ENCODE measurements around the gene DENND1B. TPM values are rescaled to one million over a fixed set of nuclear protein-coding genes. Genes with fewer than 3 reads are reported as not detected.

Gene DENND1B
- total RNA-seq, 1 experiment from 2014 or later = 14.1 TPM

- H3K79me2 ChIP-seq (ENCODE audit: low read depth) = no peaks in the 10 kb centered on the region
- no peak overlapping the region for H3K4me2 ChIP-seq
- intact Hi-C loops (cut with micrococcal nuclease; ENCODE audit: unreplicated experiment) = no loop called here
- H3F3A ChIP-seq (ENCODE audit: insufficient read depth, low read depth) = peaks cover 25% of the 10 kb centered on the region
- H4K20me1 ChIP-seq (ENCODE audit: insufficient read depth) = no peaks in the 10 kb centered on the region
- no TSS peak for BruUV-seq (replicated peaks)
- H3K27me3 ChIP-seq (ENCODE audit: insufficient read depth, low read depth) = no peaks in the 10 kb centered on the region
- peaks cover 29% of the 10 kb centered on the region for H3K4me1 ChIP-seq (replicated peaks; ENCODE audit: insufficient read depth)
- H3K9me2 ChIP-seq (ENCODE audit: insufficient read depth) = no peaks in the 10 kb centered on the region
- H3K4me3 ChIP-seq = no peak overlapping the region
- CTCF ChIA-PET = no interaction called here
- H3K9me3 ChIP-seq (ENCODE audit: insufficient read depth, low read depth) = no peaks in the 10 kb centered on the region
- no peaks in the 10 kb centered on the region for H3K36me3 ChIP-seq (ENCODE audit: low read depth)
- no peak overlapping the region for H3K27ac ChIP-seq
- no peak overlapping the region for H2AFZ ChIP-seq
- POLR2A ChIA-PET (ENCODE audit: unreplicated experiment) = no interaction called here
- DNase-seq = peak in 1 of 2 experiments; percentile 39
- TF ChIP-seq CTCF (conservative IDR thresholded peaks at IDR 0.05) (no peak), EZH2 (IDR thresholded peaks at IDR 0.05; ENCODE audit: low read depth) (no peak)
Measured at GRCh38 chr1:197787056-197787455, 11.8 kb upstream of the DENND1B start.

- no peak for DNase-seq
- no peak overlapping the region for H3K4me2 ChIP-seq
- H3K9me3 ChIP-seq (ENCODE audit: insufficient read depth, low read depth) = no peaks in the 10 kb centered on the region
- POLR2A ChIA-PET (ENCODE audit: unreplicated experiment) = no interaction called here
- TF ChIP-seq EZH2 (IDR thresholded peaks at IDR 0.05; ENCODE audit: low read depth) = no peak
- H4K20me1 ChIP-seq (ENCODE audit: insufficient read depth) = no peaks in the 10 kb centered on the region
- H3K4me3 ChIP-seq = no peak overlapping the region
- H3K36me3 ChIP-seq (ENCODE audit: low read depth) = no peaks in the 10 kb centered on the region
- intact Hi-C loops (cut with micrococcal nuclease; ENCODE audit: unreplicated experiment) = no loop called here
- H3K79me2 ChIP-seq (ENCODE audit: low read depth) = no peaks in the 10 kb centered on the region
- H3K27ac ChIP-seq = no peak overlapping the region
- H2AFZ ChIP-seq = no peak overlapping the region
- no TSS peak for BruUV-seq (replicated peaks)
- H3K4me1 ChIP-seq (replicated peaks; ENCODE audit: insufficient read depth) = peaks cover 36% of the 10 kb centered on the region
- no peaks in the 10 kb centered on the region for H3K9me2 ChIP-seq (ENCODE audit: insufficient read depth)
- CTCF ChIA-PET = no interaction called here
- peaks cover 28% of the 10 kb centered on the region for H3F3A ChIP-seq (ENCODE audit: insufficient read depth, low read depth)
- no peaks in the 10 kb centered on the region for H3K27me3 ChIP-seq (ENCODE audit: insufficient read depth, low read depth)
Measured at GRCh38 chr1:197786280-197786679, 11.0 kb upstream of the DENND1B start.

GRCh38 chr1:197783510-197783948, 8.2 kb upstream of the DENND1B start:
- TF ChIP-seq CTCF (conservative IDR thresholded peaks at IDR 0.05) (no peak), EZH2 (IDR thresholded peaks at IDR 0.05; ENCODE audit: low read depth) (no peak)
- Histone ChIP-seq H3K36me3 (ENCODE audit: low read depth) (no peaks in the 10 kb centered on the region), H3K27me3 (ENCODE audit: insufficient read depth, low read depth) (no peaks in the 10 kb centered on the region), H4K20me1 (ENCODE audit: insufficient read depth) (no peaks in the 10 kb centered on the region), H3K4me3 (no peak overlapping the region), H3K4me1 (replicated peaks; ENCODE audit: insufficient read depth) (peaks cover 37% of the 10 kb centered on the region), H3K27ac (peak overlapping the region; percentile 92), H2AFZ (peak overlapping the region; percentile 4; the same call in 1 of the 2 replicates), H3K9me3 (ENCODE audit: insufficient read depth, low read depth) (no peaks in the 10 kb centered on the region), H3K4me2 (peak overlapping the region; percentile 56), H3K79me2 (ENCODE audit: low read depth) (no peaks in the 10 kb centered on the region), H3F3A (ENCODE audit: insufficient read depth, low read depth) (peaks cover 28% of the 10 kb centered on the region), H3K9me2 (ENCODE audit: insufficient read depth) (no peaks in the 10 kb centered on the region)
- BruUV-seq (replicated peaks) = no TSS peak
- ChIA-PET CTCF (no interaction called here), POLR2A (ENCODE audit: unreplicated experiment) (interaction anchor here (0.5 to 0.6 kb wide), 2 partner anchors 40 to 566 kb away, joined by 3 read pairs; no protein-coding TSS in a partner anchor)
- peak; percentile 32 to 93 for DNase-seq
- intact Hi-C loops (cut with micrococcal nuclease; ENCODE audit: unreplicated experiment) = no loop called here
